GM19463 (cell line): ENCODE results near the gene MKI67.
"Not testable (repeated sequence)": the region's sequence is repeated elsewhere in the genome, so short reads cannot be mapped to it uniquely, and the experiment has no call there.

Experiments
- ATAC-seq: cut with Tn5 transposase; IDR thresholded peaks from one replicate; pipeline ENCODE4 v1.9.1; 2021; ENCODE audit warnings: mild to moderate bottlenecking, moderate library complexity; ENCODE audit not compliant: unreplicated experiment

Gene MKI67

GRCh38 chr10:128149267-128150014 is 23.2 kb upstream of the MKI67 start:
- ATAC-seq: no peak

DNA sequence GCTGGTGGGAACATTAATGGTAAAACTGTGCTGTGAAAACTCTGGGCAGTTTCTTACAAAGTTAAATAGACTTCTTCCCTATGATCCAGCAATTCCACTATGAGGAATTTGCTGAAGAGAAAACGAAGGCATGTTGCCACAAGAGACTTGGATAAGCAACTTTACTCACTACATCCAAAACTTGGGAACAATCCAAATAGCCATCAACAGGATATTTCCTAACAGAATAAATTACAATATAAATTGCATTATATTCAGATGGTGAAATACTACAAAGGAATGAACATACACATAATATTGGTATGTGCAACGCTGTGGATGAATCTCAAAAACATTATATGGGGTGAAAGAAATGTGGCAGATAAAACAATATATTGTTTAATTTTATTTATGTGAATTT is 21.4 kb upstream of the MKI67 start:
- no peak for ATAC-seq

DNA sequence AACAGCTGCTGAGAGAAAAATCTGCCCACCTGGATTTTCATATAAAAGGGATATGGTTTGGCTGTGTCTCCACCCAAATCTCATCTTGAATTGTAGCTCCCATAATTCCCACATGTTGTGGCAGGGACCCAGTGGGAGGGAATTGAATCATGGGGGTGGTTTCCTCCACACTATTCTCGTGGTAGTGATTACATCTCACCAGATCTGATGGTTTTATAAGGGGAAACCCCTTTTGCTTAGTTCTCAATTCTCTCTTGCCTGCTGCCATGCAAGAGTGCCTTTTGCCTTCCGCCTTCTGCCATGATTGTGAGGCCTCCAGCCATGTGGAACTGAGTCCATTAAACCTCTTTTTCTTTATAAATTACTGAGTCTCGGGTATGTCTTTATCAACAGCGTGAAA is 20.8 kb upstream of the MKI67 start:
- ATAC-seq: peak; percentile 56

DNA sequence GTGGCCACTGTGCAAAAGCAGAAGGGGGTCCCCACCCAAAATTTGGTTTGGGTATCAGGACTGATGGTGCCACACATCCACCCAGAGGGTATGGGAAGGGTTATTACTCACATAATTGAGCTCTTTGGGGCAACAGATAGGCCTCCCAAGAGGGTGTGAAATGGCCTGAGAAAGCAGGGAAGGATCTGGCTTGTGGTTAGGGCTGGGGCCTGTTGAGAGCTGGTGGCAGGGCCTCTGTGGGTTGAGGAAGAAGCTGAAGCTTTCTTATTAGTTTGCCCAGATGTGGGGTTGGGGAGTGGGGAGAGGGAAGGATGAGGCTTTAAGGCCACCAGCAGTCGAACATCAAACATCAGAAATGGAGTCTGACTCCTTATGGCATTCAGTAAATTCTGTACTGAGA is 18.3 kb upstream of the MKI67 start:
- ATAC-seq: no peak

- no peak for ATAC-seq
Observed at GRCh38 chr10:128143531-128143930, 17.3 kb upstream of the MKI67 start.

DNA sequence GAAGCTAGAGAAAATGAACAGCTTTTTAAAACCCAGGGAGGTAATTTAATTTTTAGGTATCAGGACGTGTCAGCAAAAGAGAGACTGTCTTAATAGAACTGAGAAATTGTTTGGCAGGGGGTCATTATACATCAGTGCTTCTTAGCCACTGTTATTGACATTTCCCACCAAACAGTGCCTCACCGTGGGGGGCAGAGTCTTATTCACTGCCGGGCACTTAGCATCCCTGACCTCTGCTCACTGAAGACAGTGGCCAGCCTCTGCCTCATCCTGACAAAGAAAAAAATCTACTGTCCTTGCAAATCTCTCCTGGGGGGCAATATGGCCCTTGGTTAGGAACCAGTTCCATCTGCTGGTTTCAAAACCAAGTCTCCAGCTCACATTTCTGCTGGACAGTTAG is 14.2 kb upstream of the MKI67 start:
- no peak for ATAC-seq

DNA sequence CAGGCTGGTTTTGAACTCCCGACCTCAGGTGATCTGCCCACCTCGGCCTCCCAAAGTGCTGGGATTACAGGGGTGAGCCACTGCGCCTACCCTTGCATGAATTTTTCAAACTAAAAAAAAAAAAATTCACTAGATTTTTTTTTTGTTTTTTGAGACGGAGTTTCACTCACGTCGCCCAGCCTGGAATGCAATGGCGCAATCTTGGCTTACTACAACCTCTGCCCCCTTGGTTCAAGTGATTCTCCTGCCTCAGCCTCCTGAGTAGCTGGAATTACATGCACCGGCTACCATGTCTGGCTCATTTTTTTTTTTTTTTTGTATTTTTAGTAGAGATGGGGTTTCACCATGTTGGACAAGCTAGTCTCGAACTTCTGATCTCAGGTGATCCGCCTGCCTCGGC is 12.2 kb upstream of the MKI67 start:
- ATAC-seq: not testable (repeated sequence)

DNA sequence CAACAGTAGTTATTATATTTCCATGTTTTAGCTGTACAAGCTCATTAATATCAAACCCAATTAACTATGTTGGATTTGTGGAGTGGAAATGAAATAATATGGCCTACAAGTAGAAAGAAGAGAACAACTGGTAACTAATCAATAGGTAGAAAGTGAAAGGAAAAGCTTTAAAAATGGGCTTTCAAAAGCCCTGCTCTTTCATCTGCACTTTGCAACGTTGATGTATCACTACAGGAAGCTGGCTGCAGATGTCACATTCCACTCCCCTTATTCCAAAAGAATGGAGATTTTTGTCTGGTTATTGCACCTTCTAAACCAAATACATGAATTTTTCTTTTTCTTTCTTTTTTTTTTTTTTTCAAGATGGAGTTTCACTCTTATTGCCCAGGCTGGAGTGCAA is 11.7 kb upstream of the MKI67 start:
- ATAC-seq: no peak

GRCh38 chr10:128130051-128130450 is 3.8 kb upstream of the MKI67 start:
- no peak for ATAC-seq

DNA sequence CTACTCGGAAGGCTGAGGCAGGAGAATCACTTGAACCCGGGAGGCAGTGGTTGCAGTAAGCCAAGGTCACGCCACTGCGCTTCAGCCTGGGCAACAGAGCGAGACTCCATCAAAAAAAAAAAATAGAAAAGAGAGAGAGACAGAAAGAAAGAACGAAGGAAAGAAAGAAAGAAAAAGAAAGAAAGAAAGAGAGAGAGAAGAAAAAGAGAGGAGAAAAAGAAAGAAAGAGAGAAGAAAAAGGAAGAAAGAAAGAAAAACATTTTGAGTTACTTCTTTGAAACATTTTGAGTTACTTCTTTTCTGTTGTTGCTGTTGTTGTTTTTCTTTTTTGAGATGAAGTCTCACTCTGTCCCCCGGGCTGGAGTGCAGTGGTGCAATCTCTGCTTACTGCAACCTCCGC is 2.4 kb upstream of the MKI67 start:
- no peak for ATAC-seq

GRCh38 chr10:128125416-128125943 is 743 bp downstream of the MKI67 start:
- no peak for ATAC-seq

DNA sequence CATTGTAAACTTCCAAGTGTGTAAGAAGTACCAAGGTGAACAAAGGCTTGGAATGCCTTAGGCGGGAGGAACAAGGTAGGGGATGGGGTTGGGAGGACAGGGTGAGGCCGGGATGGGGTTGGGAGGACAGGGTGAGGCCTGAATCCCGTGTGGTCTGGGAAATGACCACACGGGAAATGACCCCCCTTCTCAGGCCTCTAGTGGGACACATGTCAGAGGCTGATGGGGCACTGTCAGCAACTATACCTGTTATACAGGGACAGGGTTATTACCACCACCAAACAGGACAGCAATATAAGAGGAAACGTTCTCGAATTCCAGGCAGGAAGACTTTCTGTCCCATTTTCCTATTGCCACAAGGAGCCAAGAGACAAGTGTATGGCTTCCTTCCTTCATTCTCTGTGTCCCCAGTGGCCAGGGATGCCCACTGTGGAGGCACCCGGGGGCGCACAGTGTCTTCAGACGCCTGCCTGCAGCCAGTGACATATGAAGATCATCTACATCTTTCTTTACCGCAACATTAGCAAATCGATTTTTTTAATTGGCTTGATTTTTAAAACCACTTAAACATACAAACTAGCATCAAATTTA is 1.3 kb downstream of the MKI67 start:
- no peak for ATAC-seq

DNA sequence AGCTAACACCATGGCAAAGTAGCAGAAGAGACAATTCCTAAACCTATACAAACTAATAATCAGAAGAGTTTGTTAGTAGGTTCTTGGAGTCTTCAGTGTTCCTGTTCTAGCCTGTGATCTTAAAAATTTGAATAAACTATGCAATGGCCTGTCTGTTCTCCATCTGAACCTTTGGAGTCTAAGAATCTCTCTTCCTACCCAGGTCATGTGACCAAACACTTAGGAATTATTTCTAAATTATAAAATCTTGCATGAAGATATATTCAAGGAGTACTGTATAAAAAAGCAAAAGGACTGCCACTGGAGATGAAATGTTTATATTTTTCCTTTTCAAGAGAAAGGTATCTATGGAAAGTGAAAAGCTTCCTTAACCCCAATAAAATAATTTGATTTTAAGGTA is 2.4 kb downstream of the MKI67 start:
- ATAC-seq: no peak

GRCh38 chr10:128122931-128123330 is 3.3 kb downstream of the MKI67 start:
- no peak for ATAC-seq

DNA sequence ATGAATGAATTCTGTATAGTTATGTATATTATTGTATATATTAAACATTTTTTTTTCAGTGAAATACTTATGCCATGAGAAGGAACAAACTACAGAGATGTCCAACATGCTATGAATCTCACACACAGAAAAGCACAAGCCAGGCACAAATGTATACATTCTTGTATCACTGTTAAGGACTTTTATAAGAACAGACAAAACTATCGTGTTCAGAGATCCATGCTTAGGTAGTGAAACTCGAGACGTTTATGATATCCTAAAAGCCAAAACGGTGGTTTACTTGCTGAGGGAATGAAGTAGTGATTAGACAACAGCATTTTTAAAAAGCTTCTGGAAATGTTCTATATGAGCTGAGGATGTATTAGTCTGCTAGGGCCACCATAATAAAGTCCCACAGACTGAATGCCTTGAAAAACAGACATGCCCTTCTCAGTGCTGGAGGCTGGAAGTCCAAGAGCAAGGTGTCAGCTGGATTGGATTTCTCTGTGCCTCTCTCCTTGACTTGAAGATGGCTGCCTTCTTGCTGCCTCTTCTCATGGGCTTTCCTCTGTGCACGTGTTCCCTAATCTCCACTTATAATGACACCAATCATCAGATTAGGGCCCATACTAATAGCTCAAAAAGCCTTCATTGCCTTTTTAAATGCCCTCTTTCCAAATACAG is 4.3 kb downstream of the MKI67 start:
- ATAC-seq: no peak

DNA sequence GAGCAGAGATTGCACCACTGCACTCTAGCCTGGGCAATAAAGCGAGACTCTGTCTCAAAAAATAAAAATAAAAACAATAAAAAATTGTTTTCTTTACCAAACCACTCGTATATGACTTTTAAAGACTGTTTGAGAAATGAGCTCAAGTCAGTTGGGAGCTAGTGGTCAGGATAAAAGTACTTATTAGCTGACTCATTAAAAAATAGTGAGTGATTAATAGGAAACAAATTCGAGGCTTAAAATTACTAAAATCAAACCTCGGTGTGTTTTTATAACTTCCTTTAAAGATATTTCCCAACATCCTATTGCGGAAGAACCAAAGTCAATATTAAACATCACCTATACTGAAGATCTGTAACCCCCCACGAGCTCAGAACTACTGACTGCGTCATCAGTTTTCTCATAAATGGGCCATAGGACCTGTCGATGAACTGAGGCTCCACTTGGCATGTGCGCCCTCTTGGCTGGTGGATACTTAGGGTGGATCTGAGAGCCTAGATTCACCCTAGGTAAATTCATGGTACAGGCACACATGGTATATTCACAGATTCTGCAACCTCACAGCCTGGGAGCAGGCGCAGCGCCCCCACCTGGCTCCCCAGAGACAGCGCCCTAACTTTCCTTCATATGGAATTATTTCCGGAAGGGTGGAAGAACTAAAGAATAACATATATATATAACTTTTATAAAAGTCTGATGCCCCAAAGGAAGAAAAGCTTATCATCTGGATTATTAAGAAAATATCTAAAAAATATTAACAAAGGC is 9.2 kb downstream of the MKI67 start:
- ATAC-seq: no peak

DNA sequence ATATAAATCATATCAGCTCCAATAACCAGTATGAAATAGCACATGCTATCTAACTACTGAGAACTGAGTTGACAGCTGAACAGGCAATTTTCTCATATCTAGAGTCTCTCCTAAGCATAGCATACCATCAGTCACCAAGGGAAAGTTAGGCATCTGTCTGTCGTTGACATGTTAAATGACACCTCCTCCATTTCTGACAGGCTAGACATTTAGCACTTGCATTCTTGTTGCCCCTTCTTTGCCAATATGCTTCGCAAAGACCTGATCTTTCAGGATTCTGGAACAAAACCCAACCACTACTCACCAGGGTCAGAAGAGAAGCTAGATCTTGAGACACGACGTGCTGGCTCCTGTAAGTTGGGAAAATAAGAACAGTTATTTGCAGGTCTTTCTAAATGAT is 10.0 kb downstream of the MKI67 start:
- no peak for ATAC-seq

DNA sequence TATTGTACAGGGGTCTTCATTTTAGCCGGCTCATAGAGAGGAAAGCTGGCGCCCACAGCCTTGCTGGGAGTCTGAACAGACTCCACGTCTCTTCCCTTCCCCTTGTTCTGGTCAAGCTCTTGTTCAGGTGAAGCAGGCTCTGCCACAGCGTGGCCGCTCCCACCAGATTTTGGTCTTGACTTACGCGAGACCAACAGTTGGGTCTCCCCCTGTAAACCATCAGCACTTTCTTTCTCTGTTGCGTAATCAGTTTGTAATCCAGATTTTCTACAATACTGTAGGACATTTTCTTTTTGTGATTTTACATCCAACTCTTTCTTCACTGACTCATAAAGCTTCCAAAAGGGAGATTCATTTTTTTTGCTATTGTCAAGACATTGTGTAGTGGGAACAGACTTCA is 10.9 kb downstream of the MKI67 start:
- no peak for ATAC-seq

GRCh38 chr10:128114901-128115300 is 11.3 kb downstream of the MKI67 start:
- ATAC-seq: no peak

DNA sequence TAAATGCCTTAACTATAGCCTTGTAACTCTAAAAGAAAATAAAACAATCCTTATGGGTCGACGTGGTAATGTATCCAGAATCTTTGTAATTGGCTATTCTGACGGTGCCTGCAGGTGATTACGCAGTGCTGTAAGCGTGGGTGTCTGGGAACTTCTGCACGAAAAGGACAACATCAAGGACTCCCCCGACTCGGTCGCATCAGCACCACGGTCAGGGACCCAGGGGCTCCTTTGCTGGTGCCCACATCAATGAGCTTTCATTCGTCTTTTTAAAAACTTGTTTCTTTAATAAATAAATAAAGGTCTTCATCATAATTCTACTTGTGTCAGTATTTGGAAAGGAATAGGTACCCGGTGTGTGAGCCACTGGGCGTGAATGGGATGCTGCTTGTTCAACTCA is 13.2 kb downstream of the MKI67 start:
- ATAC-seq: no peak

- no peak for ATAC-seq
Observed at GRCh38 chr10:128111696-128112095, 14.5 kb downstream of the MKI67 start.
